GM12891 (cell line): ENCODE data around the gene SYN1.

Experiments
- POLR2A ChIP-seq: IDR thresholded peaks from 2 replicates; pipeline ENCODE4 v1.6.1; 2011; ENCODE audit warnings: low read depth, low read length, control low read depth
- POLR2AphosphoS5 ChIP-seq: IDR thresholded peaks from 2 replicates; pipeline ENCODE4 v1.6.1; 2011; ENCODE audit warnings: low read depth, low read length, control low read depth

DNA sequence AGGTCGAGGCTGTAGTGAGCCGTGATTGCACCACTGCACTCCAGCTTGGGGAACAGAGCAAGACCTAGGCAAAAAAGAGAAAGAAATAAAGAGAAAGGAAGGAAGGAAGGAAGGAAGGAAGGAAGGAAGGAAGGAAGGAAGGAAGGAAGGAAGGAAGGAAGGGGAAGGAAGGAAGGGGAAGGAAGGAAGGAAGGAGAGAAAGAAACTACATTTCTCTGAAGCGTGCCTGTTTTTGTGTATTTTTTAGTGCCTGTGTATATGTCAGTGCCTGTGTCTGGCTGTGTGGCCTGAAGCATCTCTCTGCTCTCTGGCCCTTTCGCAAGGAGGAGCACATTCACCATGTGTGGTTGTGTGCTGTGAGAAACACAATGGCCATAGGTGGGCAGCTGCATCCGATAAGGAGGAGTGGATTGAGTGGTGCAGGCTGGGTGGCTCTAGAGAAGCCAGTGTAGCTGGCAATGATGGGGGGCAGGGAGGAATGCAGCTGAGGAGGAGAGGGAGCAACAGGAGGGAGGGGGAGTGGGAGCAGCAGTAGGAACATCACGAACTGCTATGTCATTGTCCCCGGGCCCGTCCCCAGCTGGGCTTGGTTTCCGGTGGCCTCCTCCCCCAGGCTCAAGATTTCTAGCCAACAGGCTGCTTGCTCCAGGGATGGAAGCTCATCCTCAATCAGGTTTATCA, 11.4 kb downstream of the SYN1 start:
- TF ChIP-seq POLR2A (no peak), POLR2AphosphoS5 (no peak)
